ENCODE results near the gene MDFIC.

Gene MDFIC

GRCh38 chr7:115014794-115015193, 92.9 kb downstream of the MDFIC start:
- DNase-seq (ENCODE audit: low spot score) = no peak
- TF ChIP-seq CTCF (IDR thresholded peaks at IDR 0.05; ENCODE audit: borderline replicate concordance, control extremely low read depth, extremely low read depth, insufficient read depth, missing control alignments) = no peak
- in situ Hi-C loops (cut with MboI; ENCODE audit: low sequenced_read_pairs, unreplicated experiment) = no loop called here

DNA sequence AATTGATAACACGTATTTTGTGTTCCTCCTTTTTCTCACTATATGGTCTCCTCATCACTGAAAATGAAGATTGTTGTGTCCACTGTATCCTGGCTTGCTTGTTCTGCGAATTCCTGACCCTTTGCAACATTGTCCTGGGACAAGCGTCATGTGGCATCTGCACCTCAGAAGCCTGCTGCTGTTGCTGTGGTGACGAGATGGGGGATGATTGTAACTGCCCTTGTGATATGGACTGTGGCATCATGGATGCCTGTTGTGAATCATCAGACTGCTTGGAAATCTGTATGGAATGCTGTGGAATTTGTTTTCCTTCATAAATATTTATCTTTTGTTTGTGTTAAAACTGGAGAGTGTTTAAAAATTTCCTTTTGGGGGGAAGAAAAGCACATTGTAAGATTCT, 93.7 kb downstream of the MDFIC start:
- TF ChIP-seq CTCF (IDR thresholded peaks at IDR 0.05; ENCODE audit: borderline replicate concordance, control extremely low read depth, extremely low read depth, insufficient read depth, missing control alignments) = no peak
- in situ Hi-C loops (cut with MboI; ENCODE audit: low sequenced_read_pairs, unreplicated experiment) = no loop called here
- no peak for DNase-seq (ENCODE audit: low spot score)

DNA sequence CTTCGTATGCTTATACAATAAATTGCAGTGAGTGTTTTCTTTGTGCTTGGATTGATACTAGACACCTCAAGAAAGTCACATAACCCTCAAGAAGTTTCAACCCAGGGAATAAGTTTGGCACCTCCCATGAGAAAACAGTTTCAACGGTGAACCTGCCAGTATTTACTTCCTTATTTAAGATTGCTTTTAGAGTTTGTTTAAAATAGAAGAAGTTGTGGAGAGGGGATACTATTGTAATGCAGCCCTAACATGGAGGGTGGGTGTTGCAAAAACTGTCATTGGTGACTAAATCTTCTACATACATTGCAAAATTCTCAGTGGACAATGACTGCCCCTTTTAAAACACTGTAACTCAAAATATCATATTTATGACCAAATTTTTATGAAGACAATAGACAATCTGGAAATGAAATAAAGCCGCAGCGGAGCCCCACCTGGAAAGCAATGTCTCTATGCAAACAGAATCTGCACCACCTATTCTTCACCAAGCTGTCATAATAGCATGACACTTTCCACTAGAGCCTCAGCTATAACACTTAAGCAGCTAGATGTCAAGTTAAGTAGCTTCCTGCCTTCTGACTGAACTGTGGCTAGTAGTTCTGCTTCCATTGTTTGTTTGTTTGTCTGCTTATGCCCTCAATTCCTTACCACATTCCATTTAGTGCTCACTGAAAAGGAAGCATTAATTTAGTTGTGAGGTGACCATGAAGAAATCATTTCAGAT, 98.2 kb downstream of the MDFIC start:
- DNase-seq (ENCODE audit: low spot score) = no peak
- in situ Hi-C loops (cut with MboI; ENCODE audit: low sequenced_read_pairs, unreplicated experiment) = no loop called here
- TF ChIP-seq CTCF (IDR thresholded peaks at IDR 0.05; ENCODE audit: borderline replicate concordance, control extremely low read depth, extremely low read depth, insufficient read depth, missing control alignments) = no peak

- in situ Hi-C loops (cut with MboI; ENCODE audit: low sequenced_read_pairs, unreplicated experiment) = no loop called here
- TF ChIP-seq CTCF (IDR thresholded peaks at IDR 0.05; ENCODE audit: borderline replicate concordance, control extremely low read depth, extremely low read depth, insufficient read depth, missing control alignments) = no peak
Measured at GRCh38 chr7:115023219-115023618, 101.3 kb downstream of the MDFIC start.

GRCh38 chr7:115024276-115024675, 102.4 kb downstream of the MDFIC start:
- in situ Hi-C loops (cut with MboI; ENCODE audit: low sequenced_read_pairs, unreplicated experiment) = no loop called here
- no peak for DNase-seq (ENCODE audit: low spot score)
- no peak for TF ChIP-seq CTCF (IDR thresholded peaks at IDR 0.05; ENCODE audit: borderline replicate concordance, control extremely low read depth, extremely low read depth, insufficient read depth, missing control alignments)

More at GRCh38 chr7:115023219-115023618, 101.3 kb downstream of the MDFIC start:
- no peak for DNase-seq (ENCODE audit: low spot score)

DNA sequence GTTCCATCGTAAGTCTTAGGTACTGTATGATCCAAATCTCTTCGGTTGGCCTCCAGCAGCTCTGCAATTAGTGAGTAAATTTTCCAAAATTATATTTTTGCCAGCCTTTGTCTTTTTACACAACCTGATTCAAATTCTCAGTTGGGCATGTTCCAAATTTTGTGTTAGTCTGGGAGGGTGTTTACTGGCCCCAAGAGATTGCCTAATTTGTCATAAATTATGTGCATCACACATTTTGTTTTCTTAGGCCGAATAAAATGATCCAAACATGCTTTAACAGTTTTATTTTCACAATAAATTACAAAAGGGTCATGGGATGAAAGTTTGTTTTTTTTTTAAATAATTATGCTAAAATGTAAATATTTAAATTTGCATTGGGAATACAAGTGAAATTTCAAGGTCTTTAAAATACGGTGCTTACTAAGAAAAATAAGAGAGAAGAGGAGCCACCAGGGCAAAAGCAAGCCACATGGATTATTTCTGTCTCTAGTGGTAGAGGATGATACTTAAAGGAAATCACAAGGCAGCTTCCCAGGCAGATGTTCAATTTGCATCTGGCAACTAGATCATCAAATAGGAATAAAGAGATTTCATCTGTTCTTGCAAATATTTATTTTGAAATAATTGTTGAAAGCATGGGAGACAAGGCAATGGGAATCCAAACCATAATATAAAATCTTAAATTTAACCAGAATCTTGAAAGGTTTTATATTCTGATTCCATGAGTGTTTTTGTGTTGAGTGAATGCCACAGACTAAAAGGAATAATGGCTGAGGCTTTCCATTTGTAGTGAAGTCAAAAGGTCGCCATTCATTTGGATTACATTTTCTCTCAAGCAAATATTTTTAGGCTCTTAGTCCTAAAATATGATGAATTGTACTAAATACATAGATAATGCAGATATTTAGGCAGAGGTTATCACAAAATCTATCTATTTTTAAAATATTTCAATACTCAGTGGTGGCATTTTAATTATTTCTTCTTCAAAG, 111.1 kb downstream of the MDFIC start:
- TF ChIP-seq CTCF (IDR thresholded peaks at IDR 0.05; ENCODE audit: borderline replicate concordance, control extremely low read depth, extremely low read depth, insufficient read depth, missing control alignments) = no peak
- in situ Hi-C loops (cut with MboI; ENCODE audit: low sequenced_read_pairs, unreplicated experiment) = no loop called here
- DNase-seq (ENCODE audit: low spot score) = no peak
